HG02938 (cell line): ENCODE results near the gene NECAB3.

Experiments
- ATAC-seq: cut with Tn5 transposase; IDR thresholded peaks from one replicate; pipeline ENCODE4 v1.9.1; 2021; ENCODE audit warnings: mild to moderate bottlenecking, moderate library complexity; ENCODE audit not compliant: unreplicated experiment

Gene NECAB3

DNA sequence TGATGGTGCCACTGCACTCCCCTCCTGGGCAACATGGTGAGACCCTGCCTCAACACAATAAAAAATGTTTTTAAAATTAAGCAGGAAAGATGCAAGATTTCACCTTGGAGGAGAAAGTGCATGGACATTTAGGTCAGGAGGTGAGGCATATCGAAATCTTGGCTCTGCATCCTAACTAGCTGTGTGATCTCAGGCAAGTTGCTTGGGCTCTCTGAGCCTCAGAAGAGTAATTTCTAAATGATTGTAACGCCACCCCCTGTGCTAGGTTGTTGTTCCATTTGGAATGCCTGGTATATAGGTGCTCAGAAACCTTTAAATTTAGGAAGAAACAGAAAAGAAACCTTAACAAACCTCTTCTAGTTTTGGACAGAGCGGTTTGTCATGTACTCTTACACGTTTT is 48.0 kb downstream of the NECAB3 start:
- no peak for ATAC-seq

DNA sequence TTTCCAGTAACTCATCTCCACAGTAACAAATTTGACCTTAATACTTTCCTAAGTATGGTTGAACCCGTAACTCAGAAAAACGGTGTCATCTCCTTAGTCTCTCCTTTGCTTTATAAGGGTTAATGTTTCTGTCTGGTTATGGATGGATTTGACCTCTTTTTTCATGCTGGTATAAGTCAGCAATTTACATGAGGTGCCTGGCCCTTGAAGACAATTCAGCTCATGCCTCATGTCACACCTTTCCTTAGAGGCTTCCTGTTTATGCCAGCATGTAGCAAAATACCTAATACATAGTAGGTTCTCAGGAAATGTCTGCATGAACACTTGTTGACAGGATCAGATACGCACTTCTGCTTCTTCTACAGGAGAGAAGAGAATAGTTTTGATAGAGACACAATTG is 49.8 kb downstream of the NECAB3 start:
- ATAC-seq, result no peak

GRCh38 chr20:33622705-33623365 is 51.4 kb downstream of the NECAB3 start:
- no peak for ATAC-seq

DNA sequence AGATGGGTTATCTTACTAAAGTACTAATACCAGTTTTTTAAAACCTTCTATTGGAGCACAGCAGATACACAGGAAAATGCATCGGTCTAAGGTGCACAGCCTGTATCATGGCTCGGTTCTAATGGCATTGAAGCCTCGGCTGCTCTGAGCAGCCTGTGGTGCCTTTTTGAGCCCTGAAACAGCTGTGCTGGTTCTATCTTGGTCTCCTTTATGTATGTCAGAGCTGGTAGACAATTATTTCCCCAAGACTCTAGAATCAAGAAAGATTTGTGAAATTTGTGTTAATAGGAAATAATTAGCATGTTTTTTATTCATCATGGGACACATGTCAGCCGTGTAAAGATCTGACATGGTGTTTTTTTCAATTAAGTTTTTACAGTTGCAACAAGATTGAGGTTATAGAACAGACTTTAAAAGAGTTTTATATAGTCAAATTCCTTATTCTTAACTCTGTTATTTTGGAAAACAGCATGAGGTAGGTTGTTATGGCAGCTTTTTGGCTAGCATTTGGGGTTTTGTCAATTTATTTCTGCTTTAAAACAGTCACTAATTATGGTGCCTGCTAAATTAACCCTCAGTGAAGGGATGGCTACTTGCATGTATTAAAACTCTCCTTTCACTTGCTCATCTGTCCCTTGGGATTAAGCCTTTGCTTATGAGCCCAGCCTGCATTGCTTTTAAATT is 52.4 kb downstream of the NECAB3 start:
- no peak for ATAC-seq

- no peak for ATAC-seq
These were observed 62.2 kb downstream of the NECAB3 start for GRCh38 chr20:33612001-33612400.

- no peak for ATAC-seq
These were observed 63.1 kb downstream of the NECAB3 start for GRCh38 chr20:33611106-33611505.

DNA sequence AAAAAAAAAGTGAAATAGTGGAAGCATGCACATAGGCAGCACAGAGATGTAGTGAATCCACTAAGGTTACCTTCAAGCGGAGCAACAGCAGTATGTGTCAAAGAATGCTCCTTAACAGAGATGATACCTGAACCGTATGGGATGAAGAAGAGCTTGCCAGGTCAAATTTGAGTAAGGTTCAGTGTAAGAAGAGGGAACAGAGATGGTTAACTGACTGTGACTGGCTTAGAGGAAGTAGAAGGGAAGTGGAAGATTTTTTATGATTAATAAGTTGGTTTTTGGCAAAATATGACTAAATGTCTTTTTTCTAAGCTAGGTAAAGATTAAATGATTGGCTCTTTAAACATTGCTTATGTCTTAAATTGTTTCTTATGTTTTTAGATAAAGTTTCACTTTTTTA is 64.7 kb downstream of the NECAB3 start:
- no peak for ATAC-seq
